GM12878 (cell line): ENCODE measurements around the gene SYT12. TPM values are rescaled to one million over a fixed set of nuclear protein-coding genes. Genes with fewer than 3 reads are reported as not detected.
A peak's percentile ranks its signal among the peaks of the same experiment; 100 is the strongest.

Experiments
- ATAC-seq: fragments of 200-7000 bp; cut with Tn5 transposase; 3 replicates; pipeline ENCODE4 v1.9.1; 2020; ENCODE audit warnings: mild to moderate bottlenecking, moderate library complexity
- BruUV-seq: library from RNA; stranded (reverse); fragments of 400-500 nt; replicated peaks from 2 replicates; lab custom pipeline; 2021; lab: Mats Ljungman, UMichigan
- CTCF ChIA-PET: fragments of 300-600 bp; sonication (Branson Sonifier 250); formaldehyde crosslinking; extraction: SDS; loops from one replicate; lab custom pipeline; 2021; ENCODE audit warnings: inconsistent platforms; lab: Yijun Ruan, JAX
- POLR2A ChIA-PET: fragments of 350-600 bp; formaldehyde crosslinking; extraction: SDS; loops from one replicate; lab custom pipeline; 2021; ENCODE audit warnings: inconsistent platforms; lab: Charles Lee
- RAD21 ChIA-PET: fragments of 300-600 bp; sonication (Branson Sonifier 250); formaldehyde crosslinking; loops from one replicate; lab custom pipeline; 2023; ENCODE audit warnings: antibody characterized with exemption; ENCODE audit not compliant: unreplicated experiment; lab: Charles Lee
- SMC1A ChIA-PET: fragments of 300-600 bp; sonication (Branson Sonifier 250); formaldehyde crosslinking; loops from one replicate; lab custom pipeline; 2023; ENCODE audit not compliant: unreplicated experiment, uncharacterized antibody; lab: Charles Lee
- DNase-seq: peaks from one replicate; pipeline ENCODE4 v3.0.0-alpha.2; 2011; ENCODE audit warnings: low read depth, low spot score
- FAIRE-seq: peaks from 3 replicates; lab custom pipeline; 2011; peaks lifted over from hg19 to GRCh38; lab: Jason Lieb, UNC
- H2AFZ ChIP-seq: 2 replicates; pipeline ENCODE4 v1.6.0; 2011; ENCODE audit warnings: low read depth, low read length, control low read depth; ENCODE audit not compliant: control insufficient read depth
- H3K27ac ChIP-seq: 2 replicates; pipeline ENCODE4 v1.5.1; 2011; ENCODE audit warnings: control low read depth; ENCODE audit not compliant: control insufficient read depth, insufficient read depth
- H3K27me3 ChIP-seq, 2 experiments: replicated peaks in 1 of 2; 2 replicates each; pipeline versions ENCODE4 v1.6.0 to v1.6.1; 2011; ENCODE audit warnings: low read length in 1 of 2; ENCODE audit not compliant: control insufficient read depth in 2 of 2, insufficient read depth in 2 of 2
- H3K36me3 ChIP-seq, 2 experiments: 2 replicates each; pipeline ENCODE4 v1.5.1; 2011; ENCODE audit warnings: low read length in 1 of 2; ENCODE audit not compliant: control insufficient read depth in 2 of 2, insufficient read depth in 2 of 2
- H3K4me1 ChIP-seq: 2 replicates; pipeline ENCODE4 v1.6.1; 2011; ENCODE audit warnings: mild to moderate bottlenecking, low read length, moderate library complexity, mixed read lengths; ENCODE audit not compliant: control insufficient read depth, insufficient read depth
- H3K4me2 ChIP-seq: 2 replicates; pipeline ENCODE4 v1.6.0; 2011; ENCODE audit warnings: control low read depth; ENCODE audit not compliant: control insufficient read depth, insufficient read depth
- H3K4me3 ChIP-seq: fragments of 200-600 bp; sonication (generic); 2 replicates; pipeline ENCODE4 v1.5.1; 2016
- H3K79me2 ChIP-seq: 2 replicates; pipeline ENCODE4 v1.6.0; 2011; ENCODE audit warnings: low read length; ENCODE audit not compliant: control insufficient read depth, insufficient read depth
- H3K9ac ChIP-seq: 2 replicates; pipeline ENCODE4 v1.8.0; 2011; ENCODE audit warnings: low read length, control low read depth, mixed read lengths; ENCODE audit not compliant: control insufficient read depth, insufficient read depth
- H3K9me3 ChIP-seq: replicated peaks from 3 replicates; pipeline ENCODE4 v1.5.1; 2011; ENCODE audit warnings: mild to moderate bottlenecking, low read length; ENCODE audit not compliant: control insufficient read depth, insufficient read depth
- H4K20me1 ChIP-seq: 2 replicates; pipeline ENCODE4 v1.6.0; 2011; ENCODE audit not compliant: control insufficient read depth, insufficient read depth
- BMI1 ChIP-seq: fragments of 450-650 bp; IDR thresholded peaks from 2 replicates; pipeline ENCODE4 v1.6.1; 2016; ENCODE audit warnings: mild to moderate bottlenecking, moderate library complexity, borderline replicate concordance
- FOXM1 ChIP-seq: IDR thresholded peaks from 2 replicates; pipeline ENCODE4 v1.6.1; 2012; ENCODE audit warnings: low read depth, mild to moderate bottlenecking, inconsistent platforms, low read length, moderate library complexity
- GABPA ChIP-seq: IDR thresholded peaks from 2 replicates; pipeline ENCODE4 v1.6.1; 2014; ENCODE audit warnings: antibody characterized with exemption, low read depth, mild to moderate bottlenecking, inconsistent platforms
- NFIC ChIP-seq: IDR thresholded peaks from 2 replicates; pipeline ENCODE4 v1.6.1; 2012; ENCODE audit warnings: low read depth, mild to moderate bottlenecking, inconsistent platforms, low read length, moderate library complexity
- RUNX3 ChIP-seq: IDR thresholded peaks from 2 replicates; pipeline ENCODE4 v1.6.1; 2012; ENCODE audit warnings: low read length, inconsistent platforms
- SIX5 ChIP-seq: IDR thresholded peaks from 2 replicates; pipeline ENCODE4 v1.6.1; 2011; ENCODE audit warnings: mild to moderate bottlenecking, low read depth, low read length, moderate library complexity; ENCODE audit not compliant: severe bottlenecking
- SKIL ChIP-seq: fragments of 450-650 bp; IDR thresholded peaks from 2 replicates; pipeline ENCODE4 v1.6.1; 2017; ENCODE audit warnings: mild to moderate bottlenecking, low read depth, inconsistent platforms; ENCODE audit not compliant: poor library complexity, severe bottlenecking
- SMAD5 ChIP-seq: IDR thresholded peaks from 2 replicates; pipeline ENCODE4 v1.6.1; 2016; ENCODE audit warnings: antibody characterized with exemption, low read depth
- SUPT20H ChIP-seq: IDR thresholded peaks from 2 replicates; pipeline ENCODE4 v1.6.1; 2011; ENCODE audit warnings: low read depth, mild to moderate bottlenecking, low read length, moderate library complexity, borderline replicate concordance; ENCODE audit not compliant: control insufficient read depth
- TCF12 ChIP-seq: IDR thresholded peaks from 2 replicates; pipeline ENCODE4 v1.6.1; 2011; ENCODE audit warnings: low read depth, mild to moderate bottlenecking, low read length
- ZBED1 ChIP-seq: IDR thresholded peaks from 2 replicates; pipeline ENCODE4 v1.6.1; 2016; ENCODE audit warnings: borderline replicate concordance
- ZBTB33 ChIP-seq: fragments of 450-650 bp; IDR thresholded peaks from 2 replicates; pipeline ENCODE4 v1.6.1; 2017; ENCODE audit warnings: mild to moderate bottlenecking
- WGBS: methylation state at CpG from one replicate; pipeline ENCODE4 v1.1.6; 2016; ENCODE audit warnings: low lambda C conversion rate; ENCODE audit not compliant: insufficient replicate concordance, insufficient coverage; ENCODE audit errors: missing lambda C conversion rate; 5-methylcytosine and 5-hydroxymethylcytosine counted together
- in situ Hi-C: fragments of 300-500 bp; cut with MboI; formaldehyde crosslinking; loops from 9 replicates; pipeline ENCODE4 v1.14.3; 2018; ENCODE audit warnings: mixed read lengths
- intact Hi-C: fragments of 100-400 bp; cut with micrococcal nuclease; formaldehyde crosslinking; loops from one replicate; pipeline ENCODE4 v1.14.2; 2022; ENCODE audit not compliant: unreplicated experiment
- polyA plus RNA-seq, 11 experiments: library from polyadenylated mRNA; depleted of rRNA in 4 of 11; unstranded in 6 of 11; stranded (reverse) in 5 of 11; fragments of >200 nt; fragmentation: Nextera tagmentation in 4 of 11; fragmentation: Illumina TruSeq in 1 of 11; extraction: Ambion mirVana in 4 of 11; extraction: Trizol in 1 of 11; gene quantifications; 1 replicate in 1 of 11; 2 replicates in 10 of 11; pipeline versions ENCODE4 v1.2.1 to v1.2.3, GENCODE V29; 2011 to 2016; ENCODE audit warnings: inconsistent platforms in 2 of 11, missing spikeins in 2 of 11, low read depth in 1 of 11
- total RNA-seq, 4 experiments: library from RNA; depleted of rRNA in 3 of 4; stranded (reverse); fragments of >200 nt in 3 of 4; fragmentation: Illumina TruSeq in 1 of 4; extraction: Trizol in 1 of 4; gene quantifications; 2 replicates each; pipeline versions ENCODE4 v1.2.1 to v1.2.3, GENCODE V29; 2013 to 2021
- TF ChIP-seq, protein P1 (sequence below): fragments of 450-650 bp; IDR thresholded peaks from 2 replicates; pipeline ENCODE4 v1.6.1; 2017; ENCODE audit warnings: antibody characterized with exemption, mild to moderate bottlenecking, moderate library complexity
- TF ChIP-seq, protein P2 (sequence below): IDR thresholded peaks from 2 replicates; pipeline ENCODE4 v1.6.1; 2012; ENCODE audit warnings: low read length, inconsistent platforms

Gene SYT12
- total and polyA plus RNA-seq, 10 of the 15 experiments (the other 5 are each of a cell fraction or from before 2014, with no cell fraction given) = 0.02 to 2.3 (median 0.84) TPM; not detected in 1

GRCh38 chr11:67044496-67044895 lies 21.6 kb downstream of the SYT12 start:
- Histone ChIP-seq H4K20me1 (no peaks in the 10 kb centered on the region), H3K36me3 (no peaks in the 10 kb centered on the region), H3K27me3 (peaks cover 0 to 11% of the 10 kb centered on the region in 2 experiments; a peak in 3 of 4 replicates), H3K27ac (no peak overlapping the region), H3K4me2 (no peak overlapping the region), H3K4me1 (peaks cover 22% of the 10 kb centered on the region), H3K79me2 (no peaks in the 10 kb centered on the region), H3K9me3 (no peaks in the 10 kb centered on the region), H2AFZ (no peak overlapping the region), H3K4me3 (no peak overlapping the region), H3K9ac (no peak overlapping the region)
- SMC1A ChIA-PET = interaction anchor here (1.0 kb wide), 1 partner anchor 29 kb away, joined by 3 read pairs; no protein-coding TSS in a partner anchor
- in situ Hi-C loops = no loop called here
- intact Hi-C loops = no loop called here
- no TSS peak for BruUV-seq
- ATAC-seq = no peak
- RAD21 ChIA-PET = interaction anchor here (0.6 to 1.3 kb wide), 2 partner anchors 18 to 163 kb away, joined by 3 read pairs; no protein-coding TSS in a partner anchor
- WGBS = 45% methylated on average over 14 of the region's 14 CpGs
- CTCF ChIA-PET = interaction anchor here (0.9 kb wide), 1 partner anchor 65 kb away, joined by 3 read pairs; no protein-coding TSS in a partner anchor
- POLR2A ChIA-PET = no interaction called here
- no peak for DNase-seq
- no peak for FAIRE-seq
- TF ChIP-seq, protein P1, sequence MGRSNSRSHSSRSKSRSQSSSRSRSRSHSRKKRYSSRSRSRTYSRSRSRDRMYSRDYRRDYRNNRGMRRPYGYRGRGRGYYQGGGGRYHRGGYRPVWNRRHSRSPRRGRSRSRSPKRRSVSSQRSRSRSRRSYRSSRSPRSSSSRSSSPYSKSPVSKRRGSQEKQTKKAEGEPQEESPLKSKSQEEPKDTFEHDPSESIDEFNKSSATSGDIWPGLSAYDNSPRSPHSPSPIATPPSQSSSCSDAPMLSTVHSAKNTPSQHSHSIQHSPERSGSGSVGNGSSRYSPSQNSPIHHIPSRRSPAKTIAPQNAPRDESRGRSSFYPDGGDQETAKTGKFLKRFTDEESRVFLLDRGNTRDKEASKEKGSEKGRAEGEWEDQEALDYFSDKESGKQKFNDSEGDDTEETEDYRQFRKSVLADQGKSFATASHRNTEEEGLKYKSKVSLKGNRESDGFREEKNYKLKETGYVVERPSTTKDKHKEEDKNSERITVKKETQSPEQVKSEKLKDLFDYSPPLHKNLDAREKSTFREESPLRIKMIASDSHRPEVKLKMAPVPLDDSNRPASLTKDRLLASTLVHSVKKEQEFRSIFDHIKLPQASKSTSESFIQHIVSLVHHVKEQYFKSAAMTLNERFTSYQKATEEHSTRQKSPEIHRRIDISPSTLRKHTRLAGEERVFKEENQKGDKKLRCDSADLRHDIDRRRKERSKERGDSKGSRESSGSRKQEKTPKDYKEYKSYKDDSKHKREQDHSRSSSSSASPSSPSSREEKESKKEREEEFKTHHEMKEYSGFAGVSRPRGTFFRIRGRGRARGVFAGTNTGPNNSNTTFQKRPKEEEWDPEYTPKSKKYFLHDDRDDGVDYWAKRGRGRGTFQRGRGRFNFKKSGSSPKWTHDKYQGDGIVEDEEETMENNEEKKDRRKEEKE = no peak
- TF ChIP-seq FOXM1 = no peak
- TF ChIP-seq SKIL = no peak
- TF ChIP-seq RUNX3 = peak; percentile 68
- TF ChIP-seq NFIC = no peak
- TF ChIP-seq, protein P2, sequence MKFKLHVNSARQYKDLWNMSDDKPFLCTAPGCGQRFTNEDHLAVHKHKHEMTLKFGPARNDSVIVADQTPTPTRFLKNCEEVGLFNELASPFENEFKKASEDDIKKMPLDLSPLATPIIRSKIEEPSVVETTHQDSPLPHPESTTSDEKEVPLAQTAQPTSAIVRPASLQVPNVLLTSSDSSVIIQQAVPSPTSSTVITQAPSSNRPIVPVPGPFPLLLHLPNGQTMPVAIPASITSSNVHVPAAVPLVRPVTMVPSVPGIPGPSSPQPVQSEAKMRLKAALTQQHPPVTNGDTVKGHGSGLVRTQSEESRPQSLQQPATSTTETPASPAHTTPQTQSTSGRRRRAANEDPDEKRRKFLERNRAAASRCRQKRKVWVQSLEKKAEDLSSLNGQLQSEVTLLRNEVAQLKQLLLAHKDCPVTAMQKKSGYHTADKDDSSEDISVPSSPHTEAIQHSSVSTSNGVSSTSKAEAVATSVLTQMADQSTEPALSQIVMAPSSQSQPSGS = no peak
- no peak for TF ChIP-seq GABPA
- TF ChIP-seq TCF12 = 0 out of 2 replicates have a peak, but pooled peaks have one; percentile 35
- no peak for TF ChIP-seq SUPT20H
- no peak for TF ChIP-seq BMI1
- TF ChIP-seq ZBED1 = no peak
- no peak for TF ChIP-seq SMAD5
- no peak for TF ChIP-seq ZBTB33
- no peak for TF ChIP-seq SIX5
